ENCODE measurements around the gene ATP9B.

DNA sequence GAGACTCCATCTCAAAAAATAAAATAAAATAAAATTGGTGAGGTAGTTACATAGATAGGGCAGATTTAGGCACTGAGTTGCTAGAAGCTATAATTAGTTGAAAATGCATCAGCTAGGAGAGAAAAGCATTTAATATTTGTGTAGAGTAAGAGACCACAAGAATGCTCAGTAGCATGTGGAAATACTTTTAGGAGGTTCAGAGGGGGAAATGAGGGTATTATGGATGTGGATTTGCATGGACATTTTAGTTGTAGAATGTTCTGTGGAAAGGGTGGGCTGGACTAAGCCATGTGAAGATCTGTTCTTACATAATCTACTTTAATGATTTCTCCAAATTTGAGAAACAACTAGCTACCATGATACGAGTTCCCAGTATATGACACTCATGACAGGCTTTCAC is 95.5 kb downstream of the ATP9B start:
- TF ChIP-seq, protein P1, sequence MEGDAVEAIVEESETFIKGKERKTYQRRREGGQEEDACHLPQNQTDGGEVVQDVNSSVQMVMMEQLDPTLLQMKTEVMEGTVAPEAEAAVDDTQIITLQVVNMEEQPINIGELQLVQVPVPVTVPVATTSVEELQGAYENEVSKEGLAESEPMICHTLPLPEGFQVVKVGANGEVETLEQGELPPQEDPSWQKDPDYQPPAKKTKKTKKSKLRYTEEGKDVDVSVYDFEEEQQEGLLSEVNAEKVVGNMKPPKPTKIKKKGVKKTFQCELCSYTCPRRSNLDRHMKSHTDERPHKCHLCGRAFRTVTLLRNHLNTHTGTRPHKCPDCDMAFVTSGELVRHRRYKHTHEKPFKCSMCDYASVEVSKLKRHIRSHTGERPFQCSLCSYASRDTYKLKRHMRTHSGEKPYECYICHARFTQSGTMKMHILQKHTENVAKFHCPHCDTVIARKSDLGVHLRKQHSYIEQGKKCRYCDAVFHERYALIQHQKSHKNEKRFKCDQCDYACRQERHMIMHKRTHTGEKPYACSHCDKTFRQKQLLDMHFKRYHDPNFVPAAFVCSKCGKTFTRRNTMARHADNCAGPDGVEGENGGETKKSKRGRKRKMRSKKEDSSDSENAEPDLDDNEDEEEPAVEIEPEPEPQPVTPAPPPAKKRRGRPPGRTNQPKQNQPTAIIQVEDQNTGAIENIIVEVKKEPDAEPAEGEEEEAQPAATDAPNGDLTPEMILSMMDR (IDR thresholded peaks at IDR 0.05), result no peak
- TF ChIP-seq SIN3A (IDR thresholded peaks at IDR 0.05; ENCODE audit: borderline replicate concordance, insufficient read depth, low read depth, low read length) (no peak), POLR2AphosphoS5 (IDR thresholded peaks at IDR 0.05; ENCODE audit: low read depth, low read length) (no peak)
- TF ChIP-seq, protein P2, sequence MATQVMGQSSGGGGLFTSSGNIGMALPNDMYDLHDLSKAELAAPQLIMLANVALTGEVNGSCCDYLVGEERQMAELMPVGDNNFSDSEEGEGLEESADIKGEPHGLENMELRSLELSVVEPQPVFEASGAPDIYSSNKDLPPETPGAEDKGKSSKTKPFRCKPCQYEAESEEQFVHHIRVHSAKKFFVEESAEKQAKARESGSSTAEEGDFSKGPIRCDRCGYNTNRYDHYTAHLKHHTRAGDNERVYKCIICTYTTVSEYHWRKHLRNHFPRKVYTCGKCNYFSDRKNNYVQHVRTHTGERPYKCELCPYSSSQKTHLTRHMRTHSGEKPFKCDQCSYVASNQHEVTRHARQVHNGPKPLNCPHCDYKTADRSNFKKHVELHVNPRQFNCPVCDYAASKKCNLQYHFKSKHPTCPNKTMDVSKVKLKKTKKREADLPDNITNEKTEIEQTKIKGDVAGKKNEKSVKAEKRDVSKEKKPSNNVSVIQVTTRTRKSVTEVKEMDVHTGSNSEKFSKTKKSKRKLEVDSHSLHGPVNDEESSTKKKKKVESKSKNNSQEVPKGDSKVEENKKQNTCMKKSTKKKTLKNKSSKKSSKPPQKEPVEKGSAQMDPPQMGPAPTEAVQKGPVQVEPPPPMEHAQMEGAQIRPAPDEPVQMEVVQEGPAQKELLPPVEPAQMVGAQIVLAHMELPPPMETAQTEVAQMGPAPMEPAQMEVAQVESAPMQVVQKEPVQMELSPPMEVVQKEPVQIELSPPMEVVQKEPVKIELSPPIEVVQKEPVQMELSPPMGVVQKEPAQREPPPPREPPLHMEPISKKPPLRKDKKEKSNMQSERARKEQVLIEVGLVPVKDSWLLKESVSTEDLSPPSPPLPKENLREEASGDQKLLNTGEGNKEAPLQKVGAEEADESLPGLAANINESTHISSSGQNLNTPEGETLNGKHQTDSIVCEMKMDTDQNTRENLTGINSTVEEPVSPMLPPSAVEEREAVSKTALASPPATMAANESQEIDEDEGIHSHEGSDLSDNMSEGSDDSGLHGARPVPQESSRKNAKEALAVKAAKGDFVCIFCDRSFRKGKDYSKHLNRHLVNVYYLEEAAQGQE (IDR thresholded peaks at IDR 0.05; ENCODE audit: insufficient read depth in 1 of 2, low read depth in 2 of 2, low read length in 1 of 2), result no peak

All from Panc1 (cell line).